Measurements from ENCODE around the gene MORN1. TPM values are rescaled to one million over a fixed set of nuclear protein-coding genes. Genes with fewer than 3 reads are reported as not detected.

MORN1 gene
- total RNA-seq, 1 experiment from 2014 or later = 7.5 TPM

- peaks cover 33% of the 10 kb centered on the region for H3K27me3 ChIP-seq
- H3K4me1 ChIP-seq = peaks cover 8% of the 10 kb centered on the region; the same call in 1 of the 2 replicates
- H3K36me3 ChIP-seq = no peaks in the 10 kb centered on the region
- H3K4me3 ChIP-seq = no peak overlapping the region
- peak; percentile 74 to 85 for DNase-seq
- H3K9me3 ChIP-seq (replicated peaks) = no peaks in the 10 kb centered on the region
- H3K27ac ChIP-seq = no peak overlapping the region
Measured at GRCh38 chr1:2414297-2414958, 23.1 kb upstream of the MORN1 start.

GRCh38 chr1:2413495-2414296 lies 22.3 kb upstream of the MORN1 start:
- Histone ChIP-seq H3K27me3 (peaks cover 26% of the 10 kb centered on the region), H3K9me3 (replicated peaks) (no peaks in the 10 kb centered on the region), H3K27ac (no peak overlapping the region), H3K4me1 (peaks cover 8% of the 10 kb centered on the region; the same call in 1 of the 2 replicates), H3K36me3 (no peaks in the 10 kb centered on the region), H3K4me3 (peak overlapping the region; percentile 93)
- no peak for DNase-seq

- Histone ChIP-seq H3K9me3 (replicated peaks) (no peaks in the 10 kb centered on the region), H3K36me3 (no peaks in the 10 kb centered on the region), H3K4me1 (peaks cover 8% of the 10 kb centered on the region; the same call in 1 of the 2 replicates), H3K27ac (peak overlapping the region; percentile 21; the same call in 1 of the 2 replicates), H3K27me3 (peaks cover 18% of the 10 kb centered on the region), H3K4me3 (peak overlapping the region; percentile 93)
- no peak for DNase-seq
Measured at GRCh38 chr1:2412773-2413494, 21.6 kb upstream of the MORN1 start.

- DNase-seq = peak; percentile 99
- Histone ChIP-seq H3K4me1 (peaks cover 8% of the 10 kb centered on the region; the same call in 1 of the 2 replicates), H3K27me3 (peaks cover 13% of the 10 kb centered on the region), H3K4me3 (peak within 1 kb of the TSS; percentile 93), H3K9me3 (replicated peaks) (no peaks in the 10 kb centered on the region), H3K36me3 (no peaks in the 10 kb centered on the region), H3K27ac (peak within 1 kb of the TSS; percentile 61)
Measured at GRCh38 chr1:2412395-2412772, 21.0 kb upstream of the MORN1 start, which contains the start of gene PEX10. Gene PEX10, minus strand, starts transcription at chr1:2412564. Its CDS starts 62 bp downstream, at chr1:2412502.

GRCh38 chr1:2411801-2412394 lies 20.5 kb upstream of the MORN1 start:
- no peaks in the 10 kb centered on the region for H3K9me3 ChIP-seq (replicated peaks)
- H3K27me3 ChIP-seq = peaks cover 12% of the 10 kb centered on the region; the same call in 1 of the 2 replicates
- peak; percentile 32 to 33 for DNase-seq
- peak overlapping the region; percentile 93 for H3K4me3 ChIP-seq
- H3K4me1 ChIP-seq = peaks cover 8% of the 10 kb centered on the region; the same call in 1 of the 2 replicates
- H3K36me3 ChIP-seq = no peaks in the 10 kb centered on the region
- H3K27ac ChIP-seq = peak overlapping the region; percentile 61

- H3K27me3 ChIP-seq = no peaks in the 10 kb centered on the region
Measured at GRCh38 chr1:2409745-2410144, 18.4 kb upstream of the MORN1 start.

GRCh38 chr1:2408859-2409276 lies 17.5 kb upstream of the MORN1 start:
- H3K27ac ChIP-seq = no peak overlapping the region
- no peaks in the 10 kb centered on the region for H3K27me3 ChIP-seq
- H3K9me3 ChIP-seq (replicated peaks) = no peaks in the 10 kb centered on the region
- peaks cover 25% of the 10 kb centered on the region for H3K36me3 ChIP-seq
- H3K4me3 ChIP-seq = no peak overlapping the region
- H3K4me1 ChIP-seq = peaks cover 4% of the 10 kb centered on the region; the same call in 1 of the 2 replicates
- no peak for DNase-seq

More at GRCh38 chr1:2409745-2410144, 18.4 kb upstream of the MORN1 start:
- Histone ChIP-seq H3K27ac (no peak overlapping the region), H3K36me3 (peaks cover 16% of the 10 kb centered on the region), H3K9me3 (replicated peaks) (no peaks in the 10 kb centered on the region), H3K4me3 (no peak overlapping the region), H3K4me1 (peaks cover 8% of the 10 kb centered on the region; the same call in 1 of the 2 replicates)
- DNase-seq = no peak

- Histone ChIP-seq H3K9me3 (replicated peaks) (no peaks in the 10 kb centered on the region), H3K27ac (no peak overlapping the region), H3K4me3 (no peak overlapping the region), H3K27me3 (no peaks in the 10 kb centered on the region), H3K4me1 (no peaks in the 10 kb centered on the region; the same call in 1 of the 2 replicates), H3K36me3 (peaks cover 29% of the 10 kb centered on the region)
- no peak for DNase-seq
Measured at GRCh38 chr1:2408456-2408855, 17.1 kb upstream of the MORN1 start.

GRCh38 chr1:2407991-2408275 lies 16.6 kb upstream of the MORN1 start:
- Histone ChIP-seq H3K27ac (no peak overlapping the region), H3K9me3 (replicated peaks) (no peaks in the 10 kb centered on the region), H3K4me3 (no peak overlapping the region), H3K4me1 (no peaks in the 10 kb centered on the region; the same call in 1 of the 2 replicates), H3K27me3 (no peaks in the 10 kb centered on the region), H3K36me3 (peaks cover 34% of the 10 kb centered on the region)
- no peak for DNase-seq

- H3K9me3 ChIP-seq (replicated peaks) = no peaks in the 10 kb centered on the region
- H3K27ac ChIP-seq = no peak overlapping the region
- no peaks in the 10 kb centered on the region for H3K4me1 ChIP-seq
- H3K27me3 ChIP-seq = no peaks in the 10 kb centered on the region
- H3K36me3 ChIP-seq = peaks cover 40% of the 10 kb centered on the region
- DNase-seq = no peak
- no peak overlapping the region for H3K4me3 ChIP-seq
Measured at GRCh38 chr1:2407166-2407990, 16.0 kb upstream of the MORN1 start.

- peak in 1 of 2 experiments; percentile 36 for DNase-seq
- Histone ChIP-seq H3K4me3 (no peak overlapping the region), H3K27me3 (no peaks in the 10 kb centered on the region), H3K4me1 (no peaks in the 10 kb centered on the region), H3K27ac (no peak overlapping the region), H3K9me3 (replicated peaks) (no peaks in the 10 kb centered on the region), H3K36me3 (peaks cover 47% of the 10 kb centered on the region)
Measured at GRCh38 chr1:2406451-2407041, 15.2 kb upstream of the MORN1 start.

- Histone ChIP-seq H3K4me1 (no peaks in the 10 kb centered on the region), H3K9me3 (replicated peaks) (no peaks in the 10 kb centered on the region), H3K36me3 (peaks cover 51% of the 10 kb centered on the region), H3K27ac (no peak overlapping the region), H3K4me3 (no peak overlapping the region), H3K27me3 (no peaks in the 10 kb centered on the region)
- no peak for DNase-seq
Measured at GRCh38 chr1:2405588-2406295, 14.4 kb upstream of the MORN1 start.

- Histone ChIP-seq H3K27ac (no peak overlapping the region), H3K27me3 (no peaks in the 10 kb centered on the region), H3K36me3 (peaks cover 59% of the 10 kb centered on the region), H3K4me1 (no peaks in the 10 kb centered on the region), H3K9me3 (replicated peaks) (no peaks in the 10 kb centered on the region), H3K4me3 (no peak overlapping the region)
- no peak for DNase-seq
Measured at GRCh38 chr1:2404890-2405511, 13.6 kb upstream of the MORN1 start.
